B cell (primary cell): ENCODE measurements around the gene OR8A1. TPM values are rescaled to one million over a fixed set of nuclear protein-coding genes. Genes with fewer than 3 reads are reported as not detected.
A peak's percentile ranks its signal among the peaks of the same experiment; 100 is the strongest.

ENCODE experiments used
- ATAC-seq: fragments of 200-7000 bp; cut with Tn5 transposase; one replicate; pipeline ENCODE4 v1.10.0; 2021; ENCODE audit warnings: low read depth, mild to moderate bottlenecking, moderate number of reproducible peaks, moderate library complexity
- CTCF ChIA-PET: fragments of 350-600 bp; sonication (Branson Sonifier 250); formaldehyde crosslinking; loops from one replicate; lab custom pipeline; 2021; ENCODE audit warnings: antibody characterized with exemption, inconsistent platforms; lab: Charles Lee
- POLR2A ChIA-PET: fragments of 350-600 bp; sonication (Branson Sonifier 250); formaldehyde crosslinking; loops from one replicate; lab custom pipeline; 2021; ENCODE audit warnings: antibody characterized with exemption; lab: Charles Lee
- DNase-seq: peaks from one replicate; pipeline ENCODE4 v3.0.0; 2013
- H2AFZ ChIP-seq: 2 replicates; pipeline ENCODE4 v1.6.1; 2012; ENCODE audit warnings: mild to moderate bottlenecking, low read depth, low read length; ENCODE audit not compliant: insufficient read depth, poor library complexity, severe bottlenecking
- H3K27ac ChIP-seq, 2 donors: 1 replicate in 1 of 2; 2 replicates in 1 of 2; pipeline ENCODE4 v1.5.1; 2012 to 2013; ENCODE audit warnings: low read length in 2 of 2, mild to moderate bottlenecking in 2 of 2, moderate library complexity in 1 of 2
- H3K27me3 ChIP-seq, 4 experiments: fragments of 200-600 bp in 1 of 4; sonication (generic) in 1 of 4; replicated peaks in 1 of 4; 1 replicate in 2 of 4; 2 replicates in 2 of 4; pipeline versions ENCODE4 v1.6.1 to v1.7.0; 2013 to 2016; ENCODE audit warnings: low read length in 3 of 4, mild to moderate bottlenecking in 2 of 4, mixed read lengths in 1 of 4, moderate library complexity in 1 of 4; ENCODE audit not compliant: insufficient read depth in 4 of 4, control insufficient read depth in 3 of 4; ENCODE audit errors: control extremely low read depth in 1 of 4
- H3K36me3 ChIP-seq, 2 experiments: replicated peaks in 1 of 2; 1 replicate in 1 of 2; 2 replicates in 1 of 2; pipeline versions ENCODE4 v1.6.1 to v1.7.1; 2013; ENCODE audit warnings: low read length in 1 of 2; ENCODE audit not compliant: insufficient read depth in 2 of 2, control insufficient read depth in 1 of 2; ENCODE audit errors: control extremely low read depth in 1 of 2, extremely low read depth in 1 of 2
- H3K4me1 ChIP-seq, 2 donors: fragments of 200-600 bp in 1 of 2; sonication (generic) in 1 of 2; 1 replicate in 1 of 2; 2 replicates in 1 of 2; pipeline versions ENCODE4 v1.5.1 to v1.6.1; 2013 to 2017; ENCODE audit warnings: low read length in 2 of 2; ENCODE audit not compliant: control insufficient read depth in 2 of 2, insufficient read depth in 2 of 2
- H3K4me2 ChIP-seq: replicated peaks from 2 replicates; pipeline ENCODE3; 2012; ENCODE audit warnings: mild to moderate bottlenecking, low read depth, low read length; ENCODE audit not compliant: poor library complexity, severe bottlenecking
- H3K4me3 ChIP-seq, 5 experiments: fragments of 200-600 bp in 1 of 5; sonication (generic) in 1 of 5; 1 replicate in 3 of 5; 2 replicates in 2 of 5; pipeline versions ENCODE4 v1.5.1 to v1.7.0; 2011 to 2016; ENCODE audit warnings: low read length in 4 of 5, mild to moderate bottlenecking in 4 of 5, low read depth in 2 of 5, control low read depth in 1 of 5, moderate library complexity in 1 of 5; ENCODE audit not compliant: insufficient read depth in 1 of 5; ENCODE audit errors: control extremely low read depth in 1 of 5, extremely low read depth in 1 of 5
- H3K79me2 ChIP-seq: fragments of 200-600 bp; sonication (generic); one replicate; pipeline ENCODE4 v1.6.0; 2016; ENCODE audit warnings: low read length; ENCODE audit not compliant: control insufficient read depth, insufficient read depth
- H3K9ac ChIP-seq: fragments of 200-600 bp; sonication (generic); 2 replicates; pipeline ENCODE4 v1.6.1; 2017; ENCODE audit warnings: mild to moderate bottlenecking, low read length, moderate library complexity
- H3K9me3 ChIP-seq, 3 donors: one replicate each; pipeline versions ENCODE4 v1.6.1 to v1.7.1; 2013; ENCODE audit warnings: low read length in 2 of 3; ENCODE audit not compliant: control insufficient read depth in 2 of 3, insufficient read depth in 1 of 3; ENCODE audit errors: control extremely low read depth in 1 of 3
- H4K20me1 ChIP-seq: 2 replicates; pipeline ENCODE4 v1.6.0; 2012; ENCODE audit warnings: mild to moderate bottlenecking, low read length; ENCODE audit not compliant: insufficient read depth, control insufficient read depth, poor library complexity, severe bottlenecking
- H3K27ac Mint-ChIP-seq: one replicate; pipeline ENCODE4 v1.8.0; 2021; ENCODE audit warnings: mixed read lengths
- H3K27me3 Mint-ChIP-seq: one replicate; pipeline ENCODE4 v1.8.0; 2021; ENCODE audit warnings: mixed read lengths
- H3K4me1 Mint-ChIP-seq: one replicate; pipeline ENCODE4 v1.8.0; 2021; ENCODE audit warnings: mixed read lengths
- H3K4me3 Mint-ChIP-seq: one replicate; pipeline ENCODE4 v1.8.0; 2021; ENCODE audit warnings: mixed read lengths
- H3K9me3 Mint-ChIP-seq: one replicate; pipeline ENCODE4 v1.8.0; 2022; ENCODE audit warnings: mixed read lengths; ENCODE audit not compliant: insufficient read depth
- EZH2 ChIP-seq: IDR thresholded peaks from 2 replicates; pipeline ENCODE4 v1.6.1; 2012; ENCODE audit warnings: borderline replicate concordance, low read depth, mild to moderate bottlenecking, moderate library complexity, low read length; ENCODE audit not compliant: insufficient read depth, poor library complexity, severe bottlenecking
- WGBS: methylation state at CpG from one replicate; pipeline ENCODE4 v1.1.5; 2013; ENCODE audit warnings: missing lambda C conversion rate; ENCODE audit not compliant: insufficient coverage; 5-methylcytosine and 5-hydroxymethylcytosine counted together
- intact Hi-C: fragments of 100-400 bp; cut with micrococcal nuclease; formaldehyde crosslinking; loops from one replicate; pipeline ENCODE4 v1.10.0; 2022
- polyA plus RNA-seq: library from polyadenylated mRNA; depleted of rRNA; stranded (reverse); fragments of >200 nt; gene quantifications from 2 replicates; pipeline ENCODE4 v1.2.3, GENCODE V29; 2012
- total RNA-seq, 2 donors: library from RNA; stranded (reverse); fragments of 120-200 nt in 1 of 2; gene quantifications; 1 replicate in 1 of 2; 2 replicates in 1 of 2; pipeline versions ENCODE4 v1.2.3 to v1.2.4, GENCODE V29; 2013 to 2022
- TF ChIP-seq, protein P1 (sequence below): fragments of 200-600 bp; IDR thresholded peaks from one replicate; pipeline ENCODE4 v1.8.0; 2022; ENCODE audit warnings: antibody characterized with exemption, mild to moderate bottlenecking

The OR8A1 gene
- total and polyA plus RNA-seq, 2 donors (not counting 1 experiment from before 2014, with no cell fraction given): not detected

DNA sequence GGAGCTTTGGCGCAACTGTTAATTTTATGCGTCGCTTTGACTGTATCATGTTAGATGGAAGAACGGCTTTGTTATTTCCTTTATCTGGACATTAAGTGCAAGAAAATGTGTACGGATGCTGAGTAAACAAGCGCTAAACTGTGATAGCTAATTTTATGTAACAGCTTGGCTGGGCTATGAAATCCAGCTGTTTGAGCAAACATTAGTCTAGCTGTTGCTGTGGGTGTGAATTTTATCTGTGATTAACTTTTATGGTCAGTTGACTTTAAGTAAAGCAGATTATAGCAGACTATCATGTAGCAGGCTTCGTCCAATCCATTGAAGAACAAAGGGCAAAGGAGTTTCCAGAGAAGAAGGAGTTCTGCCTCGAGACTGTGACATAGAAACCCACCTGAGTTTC, 14.0 kb downstream of the OR8A1 start:
- H3K27ac Mint-ChIP-seq: no peak overlapping the region
- H3K27me3 ChIP-seq: no peaks in the 10 kb centered on the region
- H3K9me3 ChIP-seq: no peaks in the 10 kb centered on the region
- intact Hi-C loops: no loop called here
- no peaks in the 10 kb centered on the region for H3K79me2 ChIP-seq
- H3K4me2 ChIP-seq: no peak overlapping the region
- H3K4me1 Mint-ChIP-seq: no peaks in the 10 kb centered on the region
- WGBS: 94% methylated on average over 8 of the region's 8 CpGs
- H3K36me3 ChIP-seq: no peaks in the 10 kb centered on the region
- no peaks in the 10 kb centered on the region for H3K9me3 Mint-ChIP-seq
- no peak overlapping the region for H3K4me3 ChIP-seq
- H3K4me3 Mint-ChIP-seq: no peak overlapping the region
- peaks cover 21% of the 10 kb centered on the region for H3K27me3 Mint-ChIP-seq
- no peak for ATAC-seq
- no peaks in the 10 kb centered on the region for H3K4me1 ChIP-seq
- no peak for DNase-seq
- CTCF ChIA-PET: interaction anchor here (2.1 to 5.8 kb wide), 3 partner anchors 475 to 514 kb away, joined by 5 to 95 read pairs (median 10); no protein-coding TSS in a partner anchor
- no peak overlapping the region for H3K27ac ChIP-seq
- no peak overlapping the region for H3K9ac ChIP-seq
- TF ChIP-seq, protein P1, sequence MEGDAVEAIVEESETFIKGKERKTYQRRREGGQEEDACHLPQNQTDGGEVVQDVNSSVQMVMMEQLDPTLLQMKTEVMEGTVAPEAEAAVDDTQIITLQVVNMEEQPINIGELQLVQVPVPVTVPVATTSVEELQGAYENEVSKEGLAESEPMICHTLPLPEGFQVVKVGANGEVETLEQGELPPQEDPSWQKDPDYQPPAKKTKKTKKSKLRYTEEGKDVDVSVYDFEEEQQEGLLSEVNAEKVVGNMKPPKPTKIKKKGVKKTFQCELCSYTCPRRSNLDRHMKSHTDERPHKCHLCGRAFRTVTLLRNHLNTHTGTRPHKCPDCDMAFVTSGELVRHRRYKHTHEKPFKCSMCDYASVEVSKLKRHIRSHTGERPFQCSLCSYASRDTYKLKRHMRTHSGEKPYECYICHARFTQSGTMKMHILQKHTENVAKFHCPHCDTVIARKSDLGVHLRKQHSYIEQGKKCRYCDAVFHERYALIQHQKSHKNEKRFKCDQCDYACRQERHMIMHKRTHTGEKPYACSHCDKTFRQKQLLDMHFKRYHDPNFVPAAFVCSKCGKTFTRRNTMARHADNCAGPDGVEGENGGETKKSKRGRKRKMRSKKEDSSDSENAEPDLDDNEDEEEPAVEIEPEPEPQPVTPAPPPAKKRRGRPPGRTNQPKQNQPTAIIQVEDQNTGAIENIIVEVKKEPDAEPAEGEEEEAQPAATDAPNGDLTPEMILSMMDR: no peak
- no peak for TF ChIP-seq EZH2
- no peak overlapping the region for H2AFZ ChIP-seq
- POLR2A ChIA-PET: no interaction called here
- no peaks in the 10 kb centered on the region for H4K20me1 ChIP-seq

DNA sequence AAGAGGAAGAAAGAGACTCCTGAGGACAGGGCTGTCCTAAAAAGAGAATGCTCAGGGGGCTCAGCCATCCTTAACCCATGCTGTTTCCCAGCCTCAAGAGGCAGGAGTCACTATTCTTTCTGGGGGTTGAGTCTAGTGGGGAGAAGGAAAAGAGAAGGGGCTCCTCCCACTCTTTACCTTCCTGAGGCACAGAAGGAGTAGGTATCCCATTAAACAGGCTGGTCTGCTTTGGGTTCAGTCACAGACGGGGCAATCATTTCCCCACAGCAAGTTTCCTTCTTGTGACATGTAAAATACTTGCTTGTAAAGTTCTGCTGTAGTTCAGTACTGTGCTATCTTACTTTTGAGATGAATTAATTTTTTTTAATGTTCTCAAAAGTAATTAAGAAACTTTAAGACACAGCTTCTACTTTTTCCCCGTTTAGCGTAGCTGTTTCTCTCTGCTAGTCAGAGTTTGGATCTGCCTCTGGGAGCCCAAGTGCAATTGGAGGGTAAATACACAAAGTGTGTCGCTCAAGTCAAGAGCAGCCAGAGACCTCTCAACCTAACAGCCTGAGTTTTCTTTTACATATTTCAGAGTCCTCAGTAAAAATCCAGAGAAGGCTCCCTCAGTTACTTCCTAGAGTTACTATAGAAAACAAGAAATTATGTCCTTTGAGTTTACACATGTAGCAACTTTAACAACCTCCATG, 15.0 kb downstream of the OR8A1 start:
- Mint-ChIP-seq H3K27ac (no peak overlapping the region), H3K4me1 (no peaks in the 10 kb centered on the region), H3K27me3 (peaks cover 23% of the 10 kb centered on the region), H3K4me3 (no peak overlapping the region), H3K9me3 (no peaks in the 10 kb centered on the region)
- Histone ChIP-seq H3K9me3 (no peaks in the 10 kb centered on the region), H3K4me2 (no peak overlapping the region), H3K9ac (no peak overlapping the region), H3K36me3 (no peaks in the 10 kb centered on the region), H4K20me1 (no peaks in the 10 kb centered on the region), H2AFZ (peak overlapping the region; percentile 28), H3K4me3 (no peak overlapping the region), H3K79me2 (no peaks in the 10 kb centered on the region), H3K27ac (no peak overlapping the region), H3K27me3 (no peaks in the 10 kb centered on the region), H3K4me1 (no peaks in the 10 kb centered on the region)
- DNase-seq (no peak), ATAC-seq (no peak)
- ChIA-PET POLR2A (no interaction called here), CTCF (interaction anchor here (1.0 to 5.8 kb wide), 10 partner anchors 9 to 520 kb away, joined by 3 to 95 read pairs (median 5); no protein-coding TSS in a partner anchor)
- no peak for TF ChIP-seq EZH2
- TF ChIP-seq, protein P1: no peak
- intact Hi-C loops: loop anchor here (5.0 kb wide), 1 partner anchor 183 kb away; no protein-coding TSS in a partner anchor
- no CpG with 5 or more reads among the region's 4 CpGs for WGBS
